Right lung (tissue), 5 donors: Measurements from ENCODE around the gene BABAM2. TPM values are rescaled to one million over a fixed set of nuclear protein-coding genes. Genes with fewer than 3 reads are reported as not detected.

ENCODE experiments used
- DNase-seq, 2 donors: peaks; one replicate each; pipeline ENCODE4 v3.0.0-alpha.2; 2013
- polyA plus RNA-seq, 5 donors: library from polyadenylated mRNA; unstranded; fragments of 120-200 nt; gene quantifications; one replicate each; pipeline versions ENCODE4 v1.2.1 to v1.2.3, GENCODE V29; 2013; ENCODE audit warnings: inconsistent platforms in 1 of 5, low replicate concordance in 1 of 5; ENCODE audit not compliant: insufficient read length in 5 of 5, insufficient read depth in 1 of 5

BABAM2 gene
- polyA plus RNA-seq, 5 donors, result 26.9 to 29.0 (median 27.3) TPM

GRCh38 chr2:28343184-28343942 lies 452.8 kb downstream of the BABAM2 start:
- no peak for DNase-seq

- no peak for DNase-seq
Observed at GRCh38 chr2:28343971-28344715, 453.6 kb downstream of the BABAM2 start.

- no peak for DNase-seq
Observed at GRCh38 chr2:28344756-28345373, 454.3 kb downstream of the BABAM2 start.

DNA sequence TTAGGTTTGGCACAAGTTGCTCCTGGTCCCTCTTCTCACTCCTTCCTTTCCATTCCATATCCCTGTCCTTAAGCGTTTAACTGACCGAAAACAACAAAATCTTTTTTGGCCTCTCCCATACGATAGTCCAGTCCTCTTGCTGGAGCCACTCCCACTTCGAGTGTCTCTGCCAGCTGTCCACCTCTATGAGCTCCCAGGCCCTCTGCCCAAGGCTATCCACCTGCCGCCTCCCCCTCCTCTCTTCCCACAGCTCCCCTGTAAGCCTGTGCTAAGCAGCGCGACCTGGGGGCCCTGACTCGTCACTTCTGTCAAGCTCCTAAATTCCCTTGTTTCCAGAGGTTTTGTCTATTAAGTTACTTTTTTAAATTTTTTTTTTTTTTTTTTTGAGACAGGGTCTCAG lies 455.1 kb downstream of the BABAM2 start:
- no peak for DNase-seq

- no peak for DNase-seq
Observed at GRCh38 chr2:28346587-28346986, 456.1 kb downstream of the BABAM2 start.

- no peak for DNase-seq
Observed at GRCh38 chr2:28347193-28347592, 456.7 kb downstream of the BABAM2 start.

- no peak for DNase-seq
Observed at GRCh38 chr2:28347596-28347995, 457.1 kb downstream of the BABAM2 start.

DNA sequence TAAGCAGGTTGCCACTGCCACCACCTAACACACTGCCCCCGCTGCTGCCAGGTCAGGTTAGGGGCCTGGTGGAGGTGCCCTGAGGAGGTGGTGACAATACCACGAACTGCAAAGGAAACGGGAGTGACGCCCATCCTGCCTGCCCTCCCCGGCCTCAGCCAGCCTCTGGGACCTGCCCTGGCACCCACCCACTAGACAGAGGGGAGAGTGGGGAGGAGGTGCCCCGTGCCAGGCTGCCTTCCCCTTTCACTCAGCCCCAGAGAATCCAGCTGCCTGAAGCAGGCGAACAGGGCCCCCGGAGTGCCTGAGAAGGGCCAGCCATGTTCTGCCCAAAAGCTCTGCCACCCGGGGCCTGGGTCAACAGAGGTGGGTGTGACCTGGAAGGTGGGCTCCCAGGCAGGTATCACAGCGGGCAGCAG lies 457.6 kb downstream of the BABAM2 start:
- no peak for DNase-seq

GRCh38 chr2:28348921-28349320 lies 458.4 kb downstream of the BABAM2 start:
- no peak for DNase-seq

GRCh38 chr2:28349546-28350165 lies 459.1 kb downstream of the BABAM2 start:
- DNase-seq, result no peak

DNA sequence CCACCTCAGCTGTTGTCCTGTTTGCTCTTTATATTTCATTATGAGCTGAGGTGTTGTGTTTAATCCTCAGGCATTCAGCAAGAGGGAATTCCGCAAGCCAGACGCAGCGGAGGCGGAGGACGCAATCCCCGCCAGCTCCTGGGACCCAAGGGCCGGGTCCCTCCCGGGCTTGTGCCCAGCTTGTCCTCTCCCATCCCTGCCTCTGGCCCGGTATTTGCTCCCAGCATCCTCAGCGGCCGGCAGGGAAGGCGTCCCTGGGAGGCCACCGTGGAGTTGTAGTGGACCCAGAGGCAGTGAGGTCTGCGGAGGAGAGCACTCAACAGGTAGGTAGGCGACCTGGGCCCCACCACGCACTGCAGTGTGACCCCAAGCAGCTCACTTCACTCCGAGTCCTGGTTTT lies 459.7 kb downstream of the BABAM2 start:
- no peak for DNase-seq

- no peak for DNase-seq
Observed at GRCh38 chr2:28350791-28351285, 460.3 kb downstream of the BABAM2 start.

DNA sequence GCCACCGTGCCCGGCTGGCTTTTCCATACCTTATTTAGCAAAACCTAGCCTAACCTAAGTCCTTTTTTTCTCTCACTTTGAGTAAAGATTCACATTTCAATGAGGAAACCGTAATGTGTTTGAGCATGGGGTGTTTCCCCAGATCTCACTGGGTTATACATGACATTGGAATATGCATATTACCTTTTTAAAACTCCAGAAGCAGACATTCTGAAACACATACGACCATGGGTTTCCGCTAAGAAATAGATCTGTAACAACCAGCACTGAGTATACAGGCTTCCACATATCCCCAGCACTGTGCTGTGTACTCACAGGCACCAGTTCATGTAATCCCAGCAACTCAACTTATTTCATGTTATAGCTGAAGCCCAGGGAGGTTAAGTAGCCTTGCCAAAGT lies 461.1 kb downstream of the BABAM2 start:
- no peak for DNase-seq

GRCh38 chr2:28352104-28352503 lies 461.6 kb downstream of the BABAM2 start:
- DNase-seq, result no peak

DNA sequence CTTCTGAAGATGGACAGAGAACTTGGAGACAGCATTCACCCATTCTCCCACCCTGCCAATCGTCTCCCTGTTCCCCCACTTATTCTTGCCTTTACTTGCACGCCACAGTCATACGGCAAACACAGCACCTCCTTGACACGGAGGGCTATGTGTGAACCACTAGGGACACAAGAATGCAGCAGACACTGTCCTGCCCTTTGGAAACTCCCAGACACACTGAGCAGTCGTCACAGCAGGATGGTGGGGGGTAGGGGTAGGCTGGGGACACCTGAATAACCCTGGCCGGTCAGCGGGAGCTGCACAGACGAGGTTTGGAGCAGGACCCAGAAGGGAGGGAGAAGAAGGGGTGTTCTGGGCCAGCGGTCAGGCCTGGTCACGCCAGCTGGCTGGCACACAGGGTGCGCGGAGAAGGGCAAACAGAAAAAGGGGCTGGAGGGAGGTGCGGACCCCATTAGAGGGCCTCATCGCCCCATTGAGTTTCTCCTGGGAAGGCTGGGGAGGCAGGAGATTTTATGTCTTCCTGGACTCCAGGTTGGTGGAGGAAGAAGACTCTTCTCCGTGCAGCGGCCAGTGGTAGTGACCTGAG lies 462.2 kb downstream of the BABAM2 start:
- no peak for DNase-seq

- no peak for DNase-seq
Observed at GRCh38 chr2:28354920-28355520, 464.5 kb downstream of the BABAM2 start.

- no peak for DNase-seq
Observed at GRCh38 chr2:28355521-28356094, 465.1 kb downstream of the BABAM2 start.

GRCh38 chr2:28356095-28356911 lies 465.8 kb downstream of the BABAM2 start:
- peak; percentile 90 to 91 for DNase-seq

- no peak for DNase-seq
Observed at GRCh38 chr2:28357055-28357454, 466.5 kb downstream of the BABAM2 start.
